GM19239 (cell line): ENCODE measurements around the gene PPP2R3A.
"Not testable (repeated sequence)": the region's sequence is repeated elsewhere in the genome, so short reads cannot be mapped to it uniquely, and the experiment has no call there.

Experiments
- DNase-seq: peaks from one replicate; pipeline ENCODE4 v3.0.0; 2011; ENCODE audit warnings: low spot score; ENCODE audit not compliant: insufficient read length
- FAIRE-seq: peaks from 2 replicates; lab custom pipeline; 2011; peaks lifted over from hg19 to GRCh38; lab: Jason Lieb, UNC

The PPP2R3A gene

GRCh38 chr3:135965506-135966270 lies at the start of gene PPP2R3A:
Gene PPP2R3A (plus strand): TSS chr3:135965728. CDS start chr3:136001499, 35,771 bp downstream.
- FAIRE-seq: no peak
- DNase-seq: peak; percentile 65

GRCh38 chr3:135916310-135916709 lies 49.2 kb upstream of the PPP2R3A start:
- no peak for DNase-seq
- no peak for FAIRE-seq

GRCh38 chr3:135917076-135917475 lies 48.5 kb upstream of the PPP2R3A start:
- no peak for DNase-seq
- FAIRE-seq: no peak

GRCh38 chr3:135917927-135918597 lies 47.5 kb upstream of the PPP2R3A start:
- DNase-seq (no peak), FAIRE-seq (no peak)

- DNase-seq: no peak
Observed at GRCh38 chr3:135918600-135918999, 46.9 kb upstream of the PPP2R3A start.

GRCh38 chr3:135920275-135920674 lies 45.3 kb upstream of the PPP2R3A start:
- FAIRE-seq (no peak), DNase-seq (no peak)

More at GRCh38 chr3:135918600-135918999, 46.9 kb upstream of the PPP2R3A start:
- no peak for FAIRE-seq

- FAIRE-seq: no peak
- no peak for DNase-seq
Observed at GRCh38 chr3:135922903-135923250, 42.7 kb upstream of the PPP2R3A start.

- DNase-seq (no peak), FAIRE-seq (no peak)
Observed at GRCh38 chr3:135924506-135924905, 41.0 kb upstream of the PPP2R3A start.

GRCh38 chr3:135926664-135927063 lies 38.9 kb upstream of the PPP2R3A start:
- DNase-seq (no peak), FAIRE-seq (no peak)

GRCh38 chr3:135927155-135927554 lies 38.4 kb upstream of the PPP2R3A start:
- DNase-seq (no peak), FAIRE-seq (no peak)

GRCh38 chr3:135929670-135930069 lies 35.9 kb upstream of the PPP2R3A start:
- no peak for DNase-seq
- FAIRE-seq: no peak

- DNase-seq (no peak), FAIRE-seq (no peak)
Observed at GRCh38 chr3:135930255-135930654, 35.3 kb upstream of the PPP2R3A start.

- DNase-seq, FAIRE-seq: not testable (repeated sequence)
Observed at GRCh38 chr3:135935171-135935570, 30.4 kb upstream of the PPP2R3A start.

GRCh38 chr3:135937766-135938165 lies 27.8 kb upstream of the PPP2R3A start:
- not testable (repeated sequence) for FAIRE-seq

GRCh38 chr3:135944831-135945230 lies 20.7 kb upstream of the PPP2R3A start:
- no peak for DNase-seq
- FAIRE-seq: no peak

More at GRCh38 chr3:135937766-135938165, 27.8 kb upstream of the PPP2R3A start:
- not testable (repeated sequence) for DNase-seq

- DNase-seq (no peak), FAIRE-seq (no peak)
Observed at GRCh38 chr3:135950941-135951340, 14.6 kb upstream of the PPP2R3A start.

- FAIRE-seq: no peak
- no peak for DNase-seq
Observed at GRCh38 chr3:135964160-135964955, 1.2 kb upstream of the PPP2R3A start.

- FAIRE-seq (no peak), DNase-seq (no peak)
Observed at GRCh38 chr3:135965129-135965505, 411 bp upstream of the PPP2R3A start.

- FAIRE-seq (no peak), DNase-seq (peak; percentile 6)
Observed at GRCh38 chr3:135966271-135966961, 888 bp downstream of the PPP2R3A start.

- DNase-seq (no peak), FAIRE-seq (no peak)
Observed at GRCh38 chr3:135966962-135967274, 1.4 kb downstream of the PPP2R3A start.
